IMR-90 (cell line): ENCODE measurements around the gene ARFGEF3.

Experiments used
- FOS ChIP-seq: fragments of 150-350 bp; IDR thresholded peaks from 2 replicates; pipeline ENCODE4 v1.6.1; 2016; ENCODE audit warnings: low read depth, low read length
- MAZ ChIP-seq: IDR thresholded peaks from 2 replicates; pipeline ENCODE4 v1.6.1; 2012; ENCODE audit warnings: low read depth, mild to moderate bottlenecking, low read length, improper control_type of control experiment, moderate library complexity, borderline replicate concordance
- POLR2A ChIP-seq: IDR thresholded peaks from 2 replicates; pipeline ENCODE4 v1.6.1; 2012; ENCODE audit warnings: mild to moderate bottlenecking, low read depth, low read length
- RFX5 ChIP-seq: IDR thresholded peaks from 2 replicates; pipeline ENCODE4 v1.8.0; 2012; ENCODE audit warnings: low read depth, mild to moderate bottlenecking, low read length, moderate library complexity
- TF ChIP-seq, protein P1 (sequence below): conservative IDR thresholded peaks from 2 replicates; pipeline ENCODE4 v1.5.1; 2012; ENCODE audit warnings: mild to moderate bottlenecking, low read depth, low read length, improper control_type of control experiment

DNA sequence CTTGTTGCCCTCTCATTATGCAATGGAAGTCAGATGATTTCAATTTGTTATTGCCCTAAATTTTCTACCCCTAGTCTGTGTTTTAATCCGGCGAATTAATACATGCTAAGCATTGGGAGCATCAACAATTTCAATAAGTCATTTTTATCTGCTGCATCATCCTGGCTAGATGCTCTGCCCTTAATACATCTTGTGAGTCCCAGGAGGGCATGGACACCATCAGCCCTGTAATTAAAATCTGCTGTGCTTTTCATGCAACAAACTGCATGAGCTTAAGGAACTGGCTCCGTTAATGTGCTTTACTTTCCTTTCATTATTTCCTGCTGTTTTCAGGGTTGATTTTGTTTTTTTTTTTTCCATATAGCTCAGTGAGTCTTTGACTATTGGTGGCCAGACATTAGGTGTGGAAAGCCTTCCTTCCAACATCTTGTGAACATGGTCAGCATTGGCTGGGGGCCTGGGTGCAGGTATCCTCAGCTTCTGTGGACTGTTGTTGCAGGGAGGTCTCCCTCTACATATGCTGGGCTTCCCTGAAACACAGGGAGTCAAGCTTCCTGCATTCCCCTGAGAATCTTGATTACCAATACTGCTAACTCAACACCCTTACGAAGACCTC is 65.1 kb downstream of the ARFGEF3 start:
- TF ChIP-seq MAZ (no peak), POLR2A (no peak), FOS (no peak), RFX5 (no peak)
- TF ChIP-seq, protein P1, sequence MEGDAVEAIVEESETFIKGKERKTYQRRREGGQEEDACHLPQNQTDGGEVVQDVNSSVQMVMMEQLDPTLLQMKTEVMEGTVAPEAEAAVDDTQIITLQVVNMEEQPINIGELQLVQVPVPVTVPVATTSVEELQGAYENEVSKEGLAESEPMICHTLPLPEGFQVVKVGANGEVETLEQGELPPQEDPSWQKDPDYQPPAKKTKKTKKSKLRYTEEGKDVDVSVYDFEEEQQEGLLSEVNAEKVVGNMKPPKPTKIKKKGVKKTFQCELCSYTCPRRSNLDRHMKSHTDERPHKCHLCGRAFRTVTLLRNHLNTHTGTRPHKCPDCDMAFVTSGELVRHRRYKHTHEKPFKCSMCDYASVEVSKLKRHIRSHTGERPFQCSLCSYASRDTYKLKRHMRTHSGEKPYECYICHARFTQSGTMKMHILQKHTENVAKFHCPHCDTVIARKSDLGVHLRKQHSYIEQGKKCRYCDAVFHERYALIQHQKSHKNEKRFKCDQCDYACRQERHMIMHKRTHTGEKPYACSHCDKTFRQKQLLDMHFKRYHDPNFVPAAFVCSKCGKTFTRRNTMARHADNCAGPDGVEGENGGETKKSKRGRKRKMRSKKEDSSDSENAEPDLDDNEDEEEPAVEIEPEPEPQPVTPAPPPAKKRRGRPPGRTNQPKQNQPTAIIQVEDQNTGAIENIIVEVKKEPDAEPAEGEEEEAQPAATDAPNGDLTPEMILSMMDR, result no peak
